H1 (cell line): ENCODE results near the gene ACAT2. TPM values are rescaled to one million over a fixed set of nuclear protein-coding genes. Genes with fewer than 3 reads are reported as not detected.

Experiments used
- CTCF ChIA-PET: fragments of 300-600 bp; sonication (Branson Sonifier 250); formaldehyde crosslinking; loops from one replicate; lab custom pipeline; 2021; ENCODE audit not compliant: partially characterized antibody; lab: Charles Lee
- POLR2A ChIA-PET: fragments of 300-600 bp; sonication (Branson Sonifier 250); formaldehyde crosslinking; loops from one replicate; lab custom pipeline; 2021; ENCODE audit warnings: inconsistent platforms; ENCODE audit not compliant: partially characterized antibody; lab: Charles Lee
- DNase-seq, 2 experiments: peaks; one replicate each; pipeline versions ENCODE4 v3.0.0 to v3.0.0-alpha.2; 2010 to 2022; ENCODE audit warnings: low spot score in 2 of 2, low read depth in 1 of 2, mixed read lengths in 1 of 2
- FAIRE-seq: peaks from 2 replicates; lab custom pipeline; 2011; peaks lifted over from hg19 to GRCh38; lab: Jason Lieb, UNC
- H2AFZ ChIP-seq: 2 replicates; pipeline ENCODE4 v1.8.1; 2012; ENCODE audit warnings: low read length, inconsistent platforms
- H2AK5ac ChIP-seq: 2 replicates; pipeline ENCODE4 v1.6.1; 2013; ENCODE audit warnings: low read depth, low read length
- H2BK120ac ChIP-seq: replicated peaks from 2 replicates; pipeline ENCODE3; 2013; ENCODE audit warnings: low read depth, low read length, inconsistent platforms
- H2BK12ac ChIP-seq: 2 replicates; pipeline ENCODE4 v1.6.1; 2013; ENCODE audit warnings: low read depth, low read length
- H2BK15ac ChIP-seq: 2 replicates; pipeline ENCODE4 v1.6.1; 2013; ENCODE audit warnings: low read length
- H2BK20ac ChIP-seq: 2 replicates; pipeline ENCODE4 v1.6.1; 2013; ENCODE audit warnings: low read length
- H2BK5ac ChIP-seq: 2 replicates; pipeline ENCODE4 v1.6.1; 2013; ENCODE audit warnings: low read depth, low read length
- H3K14ac ChIP-seq: 2 replicates; pipeline ENCODE4 v1.6.1; 2013; ENCODE audit warnings: inconsistent platforms; ENCODE audit not compliant: insufficient read length
- H3K18ac ChIP-seq: 2 replicates; pipeline ENCODE4 v1.6.1; 2013; ENCODE audit warnings: low read length; ENCODE audit errors: extremely low read depth
- H3K23ac ChIP-seq: 2 replicates; pipeline ENCODE4 v1.6.1; 2013; ENCODE audit warnings: inconsistent platforms; ENCODE audit not compliant: insufficient read length
- H3K23me2 ChIP-seq: 2 replicates; pipeline ENCODE4 v1.6.1; 2013; ENCODE audit warnings: low read depth, low read length
- H3K27ac ChIP-seq: 2 replicates; pipeline ENCODE4 v1.6.1; 2011; ENCODE audit warnings: low read depth, low read length, inconsistent platforms
- H3K27me3 ChIP-seq, 4 experiments: replicated peaks in 1 of 4; 1 replicate in 1 of 4; 2 replicates in 3 of 4; pipeline versions ENCODE4 v1.6.1 to v1.8.1; 2011 to 2013; ENCODE audit warnings: low read length in 3 of 4, mild to moderate bottlenecking in 3 of 4, inconsistent platforms in 2 of 4, mixed read lengths in 2 of 4, moderate library complexity in 1 of 4; ENCODE audit not compliant: control insufficient read depth in 3 of 4, insufficient read depth in 3 of 4; ENCODE audit errors: extremely low read depth in 1 of 4
- H3K36me3 ChIP-seq, 4 experiments: 2 replicates each; pipeline versions ENCODE4 v1.6.1 to v1.8.1; 2011 to 2013; ENCODE audit warnings: mild to moderate bottlenecking in 4 of 4, low read length in 3 of 4, moderate library complexity in 2 of 4, control low read depth in 1 of 4, inconsistent platforms in 1 of 4; ENCODE audit not compliant: insufficient read depth in 4 of 4, control insufficient read depth in 2 of 4
- H3K4ac ChIP-seq: replicated peaks from 2 replicates; pipeline ENCODE3; 2013; ENCODE audit warnings: low read length, low read depth, mixed read lengths, inconsistent platforms; ENCODE audit not compliant: insufficient read length
- H3K4me1 ChIP-seq, 4 experiments: replicated peaks in 1 of 4; 1 replicate in 1 of 4; 2 replicates in 3 of 4; pipeline versions ENCODE4 v1.6.1 to v1.8.1; 2011 to 2013; ENCODE audit warnings: low read length in 3 of 4, inconsistent platforms in 2 of 4, mixed read lengths in 1 of 4; ENCODE audit not compliant: insufficient read depth in 4 of 4, control insufficient read depth in 3 of 4
- H3K4me2 ChIP-seq, 2 experiments: 2 replicates each; pipeline versions ENCODE4 v1.6.1 to v1.8.1; 2011 to 2013; ENCODE audit warnings: low read depth in 2 of 2, low read length in 2 of 2, control low read depth in 1 of 2, inconsistent platforms in 1 of 2, mild to moderate bottlenecking in 1 of 2; ENCODE audit not compliant: insufficient read depth in 1 of 2
- H3K4me3 ChIP-seq, 4 experiments: fragments of 200-600, 300-600 bp in 1 of 4; sonication (generic), shearing (Covaris generic), sonication (Bioruptor Twin) in 1 of 4; 2 replicates each; pipeline versions ENCODE4 v1.5.1 to v1.8.1; 2011 to 2016; ENCODE audit warnings: low read length in 4 of 4, low read depth in 3 of 4, control low read depth in 2 of 4, inconsistent platforms in 2 of 4, mild to moderate bottlenecking in 2 of 4, mixed read lengths in 1 of 4, moderate library complexity in 1 of 4; ENCODE audit not compliant: insufficient read depth in 2 of 4; ENCODE audit errors: extremely low read depth in 1 of 4
- H3K56ac ChIP-seq: replicated peaks from 2 replicates; pipeline ENCODE3; 2013; ENCODE audit warnings: low read depth, mild to moderate bottlenecking, mixed read lengths, low read length, inconsistent platforms; ENCODE audit not compliant: insufficient read length
- H3K79me1 ChIP-seq: 2 replicates; pipeline ENCODE4 v1.6.1; 2013; ENCODE audit warnings: low read depth, low read length, control low read depth
- H3K79me2 ChIP-seq, 2 experiments: 2 replicates each; pipeline versions ENCODE4 v1.6.1 to v1.8.1; 2012 to 2013; ENCODE audit warnings: low read length in 2 of 2, mild to moderate bottlenecking in 2 of 2, inconsistent platforms in 1 of 2; ENCODE audit not compliant: insufficient read depth in 2 of 2, control insufficient read depth in 1 of 2
- H3K9ac ChIP-seq, 4 experiments: replicated peaks in 1 of 4; 1 replicate in 1 of 4; 2 replicates in 3 of 4; pipeline versions ENCODE4 v1.6.1 to v1.8.1; 2011 to 2013; ENCODE audit warnings: low read depth in 3 of 4, low read length in 3 of 4, control low read depth in 2 of 4, mild to moderate bottlenecking in 2 of 4, moderate library complexity in 2 of 4, inconsistent platforms in 1 of 4; ENCODE audit errors: extremely low read depth in 1 of 4
- H3K9me3 ChIP-seq, 2 experiments: 2 replicates each; pipeline versions ENCODE4 v1.6.1 to v1.8.1; 2012 to 2013; ENCODE audit warnings: mild to moderate bottlenecking in 2 of 2, moderate library complexity in 2 of 2, control low read depth in 1 of 2, inconsistent platforms in 1 of 2, low read depth in 1 of 2, low read length in 1 of 2, mixed read lengths in 1 of 2; ENCODE audit not compliant: insufficient read depth in 2 of 2
- H4K20me1 ChIP-seq, 2 experiments: replicated peaks in 1 of 2; 2 replicates each; pipeline versions ENCODE3 to v1.8.1; 2011 to 2013; ENCODE audit warnings: inconsistent platforms in 2 of 2, low read length in 2 of 2, mild to moderate bottlenecking in 1 of 2; ENCODE audit not compliant: insufficient read depth in 2 of 2, control insufficient read depth in 1 of 2
- H4K5ac ChIP-seq: 2 replicates; pipeline ENCODE4 v1.6.1; 2013; ENCODE audit warnings: low read length, low read depth, mixed read lengths, inconsistent platforms; ENCODE audit not compliant: insufficient read length
- H4K8ac ChIP-seq: 2 replicates; pipeline ENCODE4 v1.8.0; 2013; ENCODE audit warnings: mild to moderate bottlenecking, moderate library complexity, low read length, inconsistent platforms; ENCODE audit not compliant: insufficient read depth; ENCODE audit errors: extremely low read depth
- H4K91ac ChIP-seq: replicated peaks from 2 replicates; pipeline ENCODE3; 2013; ENCODE audit warnings: low read length, mixed read lengths, inconsistent platforms; ENCODE audit not compliant: insufficient read length
- ASH2L ChIP-seq: fragments of 200-600, 300-600 bp; sonication (generic); IDR thresholded peaks from one replicate; pipeline ENCODE4 v1.7.1; 2017; ENCODE audit warnings: low read length
- BCL11A ChIP-seq, 2 experiments: IDR thresholded peaks; one replicate each; pipeline ENCODE4 v1.6.1; 2011; ENCODE audit warnings: low read depth in 2 of 2, low read length in 2 of 2, mild to moderate bottlenecking in 2 of 2
- CTBP2 ChIP-seq: IDR thresholded peaks from 2 replicates; pipeline ENCODE4 v1.7.0; 2011; ENCODE audit warnings: borderline replicate concordance, mild to moderate bottlenecking, moderate library complexity, mixed read lengths, low read length; ENCODE audit not compliant: insufficient read depth, insufficient read length
- GABPA ChIP-seq: IDR thresholded peaks from 2 replicates; pipeline ENCODE4 v1.6.1; 2011; ENCODE audit warnings: mild to moderate bottlenecking, low read length, moderate library complexity, borderline replicate concordance; ENCODE audit not compliant: insufficient read depth
- HDAC6 ChIP-seq: IDR thresholded peaks from one replicate; pipeline ENCODE4 v1.7.1; 2012; ENCODE audit warnings: low read depth, mild to moderate bottlenecking, inconsistent platforms, low read length, moderate library complexity
- RNF2 ChIP-seq: fragments of 200-900, 300-1000 bp; sonication (generic); IDR thresholded peaks from 2 replicates; pipeline ENCODE4 v1.7.1; 2016; ENCODE audit warnings: borderline replicate concordance, low read depth, mild to moderate bottlenecking, antibody characterized with exemption, low read length; ENCODE audit not compliant: poor library complexity, severe bottlenecking; ENCODE audit errors: missing control alignments
- SP4 ChIP-seq: IDR thresholded peaks from 2 replicates; pipeline ENCODE4 v1.6.1; 2012; ENCODE audit warnings: low read length, inconsistent platforms
- WGBS, 2 experiments: shearing (Covaris generic) in 1 of 2; methylation state at CpG; one replicate each; pipeline versions ENCODE4 v1.1.6 to v1.1.7; 2013 to 2015; ENCODE audit warnings: low lambda C conversion rate in 2 of 2, mixed read lengths in 2 of 2, inconsistent platforms in 1 of 2, low coverage in 1 of 2, missing lambda C conversion rate in 1 of 2; ENCODE audit not compliant: insufficient replicate concordance in 2 of 2, insufficient coverage in 1 of 2, insufficient read length in 1 of 2; ENCODE audit errors: extremely low coverage in 1 of 2, missing lambda C conversion rate in 1 of 2; 5-methylcytosine and 5-hydroxymethylcytosine counted together
- polyA plus RNA-seq, 7 experiments: library from polyadenylated mRNA; depleted of rRNA in 3 of 7; stranded (reverse) in 5 of 7; unstranded in 2 of 7; fragments of >200 nt in 5 of 7; fragments of 200-250 nt in 2 of 7; gene quantifications; 1 replicate in 5 of 7; 2 replicates in 1 of 7; 4 replicates in 1 of 7; pipeline versions ENCODE4 v1.2.1 to v1.2.3, GENCODE V29; 2011 to 2013; ENCODE audit warnings: missing spikeins in 2 of 7, mixed read lengths in 2 of 7
- total RNA-seq: library from RNA; stranded (reverse); fragmentation: NEBNext Ultra II Directional; extraction: Animal tissue kit (Norgen Biotek cat#: 25700); gene quantifications from 2 replicates; pipeline ENCODE4 v1.2.1, GENCODE V29; 2021

The ACAT2 gene
- total and polyA plus RNA-seq, 2 of the 8 experiments (the other 6 are each of a cell fraction or from before 2014, with no cell fraction given) = 61.6 to 166 TPM

DNA sequence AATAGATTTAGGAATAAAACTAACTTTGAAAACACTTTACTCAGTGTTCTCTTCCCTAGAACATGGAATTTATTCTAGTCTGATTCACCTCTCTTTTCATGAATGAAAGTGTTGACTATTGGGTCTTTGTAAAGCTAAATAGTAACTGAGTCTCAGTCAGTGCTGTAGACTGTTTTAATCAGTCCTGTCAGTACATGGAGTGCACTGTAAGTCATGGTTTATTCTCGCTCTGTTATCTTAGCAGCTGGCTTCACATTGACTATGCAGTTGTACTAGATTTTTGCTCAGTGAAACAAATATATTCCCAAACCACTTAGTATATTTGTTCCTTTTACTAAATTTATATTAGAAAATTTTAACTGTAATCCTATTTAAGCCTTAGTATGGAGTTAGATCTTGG lies 15.1 kb upstream of the ACAT2 start:
- 100% methylated on average over 1 of the region's 1 CpG; no CpG with 5 or more reads in 1 of the 2 experiments for WGBS, 2 experiments
- Histone ChIP-seq H3K18ac (no peak overlapping the region), H3K27ac (no peak overlapping the region)

More for the DNA sequence above, 15.1 kb upstream of the ACAT2 start:
- Histone ChIP-seq H3K9me3 (no peaks in the 10 kb centered on the region), H3K56ac (no peak overlapping the region), H2BK5ac (no peak overlapping the region), H4K8ac (no peak overlapping the region), H3K79me1 (no peaks in the 10 kb centered on the region), H3K4ac (no peak overlapping the region), H2BK15ac (no peak overlapping the region), H2BK12ac (no peak overlapping the region), H4K5ac (no peak overlapping the region), H3K23ac (no peak overlapping the region), H3K4me1 (no peaks in the 10 kb centered on the region; a peak in 1 of 7 replicates), H3K27me3 (no peaks in the 10 kb centered on the region), H3K4me3 (no peak overlapping the region), H4K91ac (no peak overlapping the region), H3K36me3 (peaks cover 26 to 89% (median 78%) of the 10 kb centered on the region in 4 experiments), H3K4me2 (no peak overlapping the region), H4K20me1 (peaks cover 4 to 5% of the 10 kb centered on the region in 2 experiments), H2AFZ (no peak overlapping the region), H3K23me2 (no peaks in the 10 kb centered on the region), H3K79me2 (peaks cover 0 to 41% of the 10 kb centered on the region in 2 experiments; a peak in 2 of 4 replicates), H2BK20ac (no peak overlapping the region), H3K9ac (no peak overlapping the region), H2AK5ac (no peak overlapping the region), H3K14ac (no peak overlapping the region), H2BK120ac (no peak overlapping the region)
- CTCF ChIA-PET = interaction anchor here (1.9 kb wide), 1 partner anchor 9 kb away, joined by 4 read pairs; no protein-coding TSS in a partner anchor
- FAIRE-seq (no peak), DNase-seq (no peak)
- no peak for TF ChIP-seq GABPA
- TF ChIP-seq ASH2L = no peak
- no peak for TF ChIP-seq RNF2
- no peak for TF ChIP-seq SP4
- no peak for TF ChIP-seq HDAC6
- TF ChIP-seq CTBP2 = no peak
- no peak for TF ChIP-seq BCL11A (IDR thresholded peaks at IDR 0.05; ENCODE audit: low read depth in 2 of 2, low read length in 2 of 2)
- POLR2A ChIA-PET = interaction anchor here (1.4 to 2.0 kb wide), 4 partner anchors 10 to 20 kb away, joined by 4 to 5 read pairs (median 4); partner anchors contain the start of gene WTAP
